Kidney glomerular epithelial cell (primary cell): ENCODE results near the gene BTRC.
"Not testable (repeated sequence)": the region's sequence is repeated elsewhere in the genome, so short reads cannot be mapped to it uniquely, and the experiment has no call there.

ENCODE experiments used
- DNase-seq: peaks from one replicate; lab custom pipeline; 2025; lab: John Stamatoyannopoulos, UW

BTRC gene

GRCh38 chr10:101587725-101588653 lies 234.0 kb downstream of the BTRC start, which contains the start of the genes DPCD and POLL:
DPCD (plus strand) TSS chr10:101588321; CDS start chr10:101588337, 16 bp downstream.
POLL (minus strand) TSS chr10:101588257; CDS start chr10:101587360, 897 bp downstream.
- peak; percentile 91 for DNase-seq

DNA sequence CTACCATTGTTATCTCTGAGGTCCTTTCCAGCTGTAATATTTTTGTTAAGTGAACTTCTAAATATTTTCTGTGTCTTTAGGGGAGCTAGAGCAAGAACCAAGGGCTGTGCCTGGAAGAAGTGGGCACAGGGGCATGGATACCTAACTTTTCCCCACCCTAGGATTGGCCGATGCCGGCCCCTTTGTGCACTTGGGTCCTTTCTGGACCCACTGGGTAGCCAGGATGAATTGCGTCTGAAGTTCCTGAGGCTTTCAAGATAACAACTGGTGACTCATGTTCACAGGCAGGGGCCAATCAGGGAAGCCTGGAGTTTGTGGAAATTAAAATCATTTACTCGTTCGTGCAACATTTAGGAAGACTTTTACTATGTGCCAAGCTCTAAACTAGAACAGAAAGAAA lies 234.9 kb downstream of the BTRC start:
- DNase-seq, result peak; percentile 32

DNA sequence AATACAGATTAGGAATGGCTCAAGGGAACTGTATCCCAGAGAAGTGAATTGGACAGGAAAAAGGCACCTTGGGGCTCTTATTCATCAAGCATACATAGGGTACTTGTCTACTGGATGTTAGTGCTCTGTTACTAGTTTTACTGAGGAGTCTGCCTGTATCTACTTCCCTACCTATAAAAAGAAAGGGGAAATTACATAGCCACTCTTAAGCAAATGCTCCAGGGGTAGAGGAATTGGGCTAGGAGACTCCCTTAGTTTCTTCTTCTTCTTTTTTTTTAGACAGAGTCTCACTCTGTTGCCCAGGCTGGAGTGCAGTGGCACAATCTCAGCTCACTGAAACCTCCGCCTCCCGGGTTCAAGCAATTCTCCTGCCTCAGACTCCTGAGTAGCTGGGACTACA lies 239.4 kb downstream of the BTRC start:
- DNase-seq, result not testable (repeated sequence)

DNA sequence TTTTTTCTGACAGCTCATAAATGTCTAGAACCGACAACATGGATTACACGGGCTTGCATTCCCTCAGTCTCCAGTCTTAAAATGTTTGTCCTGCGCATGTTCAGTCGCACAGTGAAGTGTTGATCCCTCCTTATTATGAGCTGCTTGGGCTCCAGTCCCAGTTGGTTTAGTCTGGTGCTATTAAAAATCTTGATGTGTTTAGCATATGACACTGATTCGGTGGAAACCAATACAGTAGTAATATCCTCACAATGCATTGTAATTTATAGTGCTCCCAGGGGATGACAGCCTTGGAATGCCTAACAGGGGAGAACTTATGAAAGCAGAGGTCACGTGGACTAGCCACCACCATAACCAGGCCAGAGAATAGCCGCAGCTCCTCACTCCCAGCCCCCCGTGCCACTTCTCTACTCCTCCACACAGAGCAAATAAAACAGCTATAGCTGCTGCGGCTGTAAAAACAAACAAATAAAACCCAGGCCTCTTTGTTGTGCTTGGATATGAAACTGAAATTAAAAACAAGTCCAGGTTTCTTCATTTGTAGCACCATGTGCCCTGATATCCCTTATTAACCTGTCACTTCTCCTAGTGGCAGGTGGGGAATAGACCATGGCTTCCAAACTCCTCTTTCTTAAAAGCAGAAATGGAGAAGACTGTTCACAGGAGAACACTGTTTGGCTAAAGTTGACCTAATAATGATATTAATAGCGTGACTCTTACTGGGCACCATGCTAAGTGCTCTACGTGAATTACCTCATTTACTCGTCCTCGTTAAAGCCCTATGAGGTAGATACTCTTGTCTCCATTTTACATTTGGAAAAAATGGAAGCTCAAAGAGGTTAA lies 241.8 kb downstream of the BTRC start:
- no peak for DNase-seq

DNA sequence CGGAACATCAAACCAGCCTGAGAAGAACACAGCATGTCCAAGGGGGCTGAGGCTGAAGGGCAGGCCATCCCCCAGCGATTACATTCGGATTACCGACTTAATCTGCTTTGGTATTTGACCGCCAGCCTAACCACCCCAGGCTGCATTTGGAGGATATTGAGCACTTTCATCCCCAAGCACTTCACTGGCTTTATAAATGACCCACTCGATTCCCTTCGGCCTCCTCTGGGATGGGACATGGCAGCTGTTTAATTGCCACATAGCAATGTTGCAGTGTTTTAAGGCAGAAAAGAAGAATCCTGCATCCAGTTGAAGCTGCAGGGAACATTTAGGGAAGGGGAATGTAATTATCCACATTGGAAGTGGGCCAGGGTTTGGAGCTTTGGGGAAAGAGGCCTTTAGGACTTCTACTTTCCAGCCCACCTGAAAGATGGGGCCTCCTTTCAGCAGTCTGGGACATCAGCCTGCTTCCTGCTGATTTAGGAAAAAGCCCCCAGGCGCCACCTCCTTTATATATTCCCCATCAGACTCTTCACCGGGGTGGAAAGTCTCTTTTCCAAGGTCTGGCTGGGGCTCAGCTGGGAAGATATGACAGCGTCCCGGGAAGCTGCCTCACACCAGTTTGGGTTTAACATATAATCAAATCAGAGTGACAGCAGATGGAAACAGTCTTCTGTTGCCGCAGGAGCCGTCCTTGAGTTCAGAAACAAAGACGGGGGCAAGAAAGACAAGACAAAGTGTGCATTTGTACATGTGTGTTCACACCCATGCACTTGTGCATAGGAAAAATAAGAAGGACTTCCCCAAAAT lies 243.3 kb downstream of the BTRC start:
- DNase-seq, result no peak

- no peak for DNase-seq
Observed at GRCh38 chr10:101601541-101601940, 247.6 kb downstream of the BTRC start.

DNA sequence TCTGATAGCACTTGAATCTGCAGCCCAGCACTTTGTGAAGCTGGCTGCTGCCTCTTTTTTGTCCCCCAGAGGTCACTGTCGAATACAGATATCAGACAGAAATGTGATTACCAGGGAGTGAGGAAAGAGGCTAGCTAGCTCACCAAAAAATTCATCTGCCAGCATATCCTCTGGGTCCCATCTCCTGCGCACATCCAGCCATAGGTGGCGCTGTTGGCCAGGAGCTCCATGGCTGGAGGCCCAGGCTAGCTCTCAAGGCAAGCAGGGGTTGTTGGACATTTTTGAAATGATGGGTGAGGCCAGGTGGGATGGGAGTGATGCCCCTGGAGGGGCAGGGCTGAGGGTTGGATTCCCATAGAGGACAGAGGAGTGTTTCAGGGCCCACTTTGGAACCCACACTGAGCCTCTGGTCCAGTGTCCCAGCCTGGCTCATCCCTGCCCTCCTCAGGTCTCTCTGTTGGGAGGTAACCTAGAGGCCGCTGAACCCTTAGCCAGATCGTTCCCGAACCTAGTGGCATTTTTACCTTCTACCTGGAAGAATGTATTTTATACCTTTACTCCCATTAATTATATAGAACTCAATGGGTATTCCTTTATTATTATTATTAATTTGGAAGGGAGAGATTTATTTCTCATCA lies 248.9 kb downstream of the BTRC start:
- DNase-seq, result peak; percentile 51
